Prostate gland (tissue), 2 donors: ENCODE measurements around the gene CBL.

Experiments
- CTCF ChIP-seq, 4 experiments: fragments of 200-600 bp in 2 of 4; fragments of 450-650 bp in 2 of 4; sonication (generic) in 2 of 4; IDR thresholded peaks; 1 replicate in 3 of 4; 2 replicates in 1 of 4; pipeline ENCODE4 v1.5.1; 2016 to 2019; ENCODE audit warnings: antibody characterized with exemption in 4 of 4, mild to moderate bottlenecking in 2 of 4, moderate library complexity in 2 of 4
- POLR2A ChIP-seq: fragments of 450-650 bp; IDR thresholded peaks from one replicate; pipeline ENCODE4 v1.6.1; 2016; ENCODE audit warnings: antibody characterized with exemption, mild to moderate bottlenecking
- POLR2AphosphoS5 ChIP-seq: sonication (generic); formaldehyde crosslinking; IDR thresholded peaks from one replicate; pipeline ENCODE4 v1.6.1; 2017; ENCODE audit warnings: antibody characterized with exemption

- TF ChIP-seq CTCF (IDR thresholded peaks at IDR 0.05) (no peak), POLR2A (no peak), POLR2AphosphoS5 (no peak)
Observed at GRCh38 chr11:119299416-119299815, 93.3 kb downstream of the CBL start.
